Endothelial cell of umbilical vein (primary cell): ENCODE measurements around the gene OLA1. TPM values are rescaled to one million over a fixed set of nuclear protein-coding genes. Genes with fewer than 3 reads are reported as not detected.

ENCODE experiments used
- BruUV-seq: library from RNA; stranded (reverse); fragments of 400-500 nt; replicated peaks from 2 replicates; lab custom pipeline; 2021; lab: Mats Ljungman, UMichigan
- CTCF ChIA-PET: fragments of 300-600, 350-600 bp; sonication (Branson Sonifier 250); formaldehyde crosslinking; loops from one replicate; lab custom pipeline; 2021; ENCODE audit warnings: antibody characterized with exemption, inconsistent platforms; lab: Charles Lee
- POLR2A ChIA-PET: fragments of 300-600, 350-600 bp; sonication (Branson Sonifier 250); formaldehyde crosslinking; loops from one replicate; lab custom pipeline; 2021; ENCODE audit warnings: antibody characterized with exemption, inconsistent platforms; lab: Charles Lee
- DNase-seq: peaks from one replicate; pipeline ENCODE4 v3.0.0-alpha.2; 2011; ENCODE audit warnings: low read depth, low spot score
- FAIRE-seq: peaks from 2 replicates; lab custom pipeline; 2011; peaks lifted over from hg19 to GRCh38; lab: Jason Lieb, UNC
- H2AFZ ChIP-seq: 2 replicates; pipeline ENCODE4 v1.6.0; 2012; ENCODE audit warnings: low read depth, low read length, control low read depth, inconsistent platforms
- H3K27ac ChIP-seq: 2 replicates; pipeline ENCODE4 v1.5.1; 2011; ENCODE audit warnings: low read depth, mild to moderate bottlenecking, control low read depth, low read length, moderate library complexity; ENCODE audit not compliant: insufficient read depth
- H3K27me3 ChIP-seq, 2 experiments: 2 replicates each; pipeline versions ENCODE4 v1.6.0 to v1.6.1; 2011; ENCODE audit warnings: low read length in 2 of 2, mixed read lengths in 1 of 2; ENCODE audit not compliant: control insufficient read depth in 2 of 2, insufficient read depth in 2 of 2
- H3K36me3 ChIP-seq, 2 experiments: 2 replicates in 1 of 2; 3 replicates in 1 of 2; pipeline ENCODE4 v1.5.1; 2011; ENCODE audit warnings: low read length in 2 of 2, mild to moderate bottlenecking in 1 of 2, moderate library complexity in 1 of 2; ENCODE audit not compliant: control insufficient read depth in 2 of 2, insufficient read depth in 2 of 2; ENCODE audit errors: extremely low read depth in 1 of 2
- H3K4me1 ChIP-seq: 3 replicates; pipeline ENCODE4 v1.5.1; 2011; ENCODE audit warnings: mild to moderate bottlenecking, low read length; ENCODE audit not compliant: control insufficient read depth, insufficient read depth; ENCODE audit errors: extremely low read depth
- H3K4me2 ChIP-seq: 2 replicates; pipeline ENCODE4 v1.6.1; 2011; ENCODE audit warnings: low read length, control low read depth, mixed read lengths; ENCODE audit not compliant: insufficient read depth
- H3K4me3 ChIP-seq, 3 experiments: fragments of 200-600 bp in 1 of 3; sonication (generic), shearing (Covaris generic) in 1 of 3; replicated peaks in 1 of 3; 2 replicates each; pipeline ENCODE4 v1.5.1; 2011 to 2016; ENCODE audit warnings: control low read depth in 3 of 3, low read length in 3 of 3, mild to moderate bottlenecking in 2 of 3, inconsistent platforms in 1 of 3, low read depth in 1 of 3, moderate library complexity in 1 of 3; ENCODE audit not compliant: insufficient read depth in 1 of 3
- H3K79me2 ChIP-seq: 2 replicates; pipeline ENCODE4 v1.6.0; 2012; ENCODE audit warnings: low read length, inconsistent platforms; ENCODE audit not compliant: control insufficient read depth, insufficient read depth
- H3K9ac ChIP-seq: replicated peaks from 2 replicates; pipeline ENCODE3; 2011; ENCODE audit warnings: low read length, control low read depth; ENCODE audit not compliant: insufficient read depth; ENCODE audit errors: extremely low read depth
- H3K9me1 ChIP-seq: replicated peaks from 3 replicates; pipeline ENCODE4 v1.6.0; 2011; ENCODE audit warnings: mild to moderate bottlenecking, low read length; ENCODE audit not compliant: control insufficient read depth, insufficient read depth; ENCODE audit errors: extremely low read depth
- H3K9me3 ChIP-seq: replicated peaks from 2 replicates; pipeline ENCODE4 v1.5.1; 2012; ENCODE audit warnings: low read length, inconsistent platforms; ENCODE audit not compliant: control insufficient read depth, insufficient read depth
- H4K20me1 ChIP-seq: replicated peaks from 2 replicates; pipeline ENCODE3; 2011; ENCODE audit warnings: mild to moderate bottlenecking, low read length; ENCODE audit not compliant: control insufficient read depth, insufficient read depth; ENCODE audit errors: extremely low read depth
- EZH2 ChIP-seq: IDR thresholded peaks from 2 replicates; pipeline ENCODE4 v1.6.1; 2012; ENCODE audit warnings: borderline replicate concordance, low read depth, mild to moderate bottlenecking, moderate library complexity, low read length, inconsistent platforms; ENCODE audit not compliant: severe bottlenecking
- FOS ChIP-seq: IDR thresholded peaks from 2 replicates; pipeline ENCODE4 v1.6.1; 2011; ENCODE audit warnings: mild to moderate bottlenecking, low read length, moderate library complexity, borderline replicate concordance; ENCODE audit not compliant: insufficient read depth
- GATA2 ChIP-seq: IDR thresholded peaks from 2 replicates; pipeline ENCODE4 v1.7.0; 2011; ENCODE audit warnings: low read depth, mild to moderate bottlenecking, moderate library complexity, mixed read lengths, low read length; ENCODE audit not compliant: insufficient read length, insufficient read depth
- JUN ChIP-seq: IDR thresholded peaks from 2 replicates; pipeline ENCODE4 v1.6.1; 2011; ENCODE audit warnings: borderline replicate concordance, low read depth; ENCODE audit not compliant: insufficient read length, insufficient read depth
- MAX ChIP-seq: IDR thresholded peaks from 2 replicates; pipeline ENCODE4 v1.6.1; 2011; ENCODE audit not compliant: insufficient read depth, insufficient read length
- MYC ChIP-seq: IDR thresholded peaks from one replicate; pipeline ENCODE4 v1.6.1; 2011; ENCODE audit warnings: mild to moderate bottlenecking, low read depth, low read length
- POLR2A ChIP-seq: IDR thresholded peaks from 2 replicates; pipeline ENCODE4 v1.6.1; 2012; ENCODE audit warnings: low read depth, mild to moderate bottlenecking, control low read depth, low read length
- POLR2AphosphoS5 ChIP-seq: IDR thresholded peaks from 2 replicates; pipeline ENCODE4 v1.6.1; 2012; ENCODE audit warnings: low read depth, mild to moderate bottlenecking, control low read depth, low read length, moderate library complexity; ENCODE audit not compliant: insufficient read depth
- dilution Hi-C: fragments of 300-500 bp; cut with MboI; formaldehyde crosslinking; loops from one replicate; pipeline ENCODE4 v1.15.0; 2019; ENCODE audit warnings: low sequenced_read_pairs; ENCODE audit not compliant: extremely low pct_ligation_motif_present
- intact Hi-C: fragments of 100-400 bp; cut with micrococcal nuclease; formaldehyde crosslinking; loops from one replicate; pipeline ENCODE4 v1.10.0; 2022
- polyA plus RNA-seq, 4 experiments: library from polyadenylated mRNA; depleted of rRNA in 3 of 4; stranded (reverse) in 3 of 4; unstranded in 1 of 4; fragments of >200 nt; gene quantifications; 2 replicates each; pipeline versions ENCODE4 v1.2.1 to v1.2.3, GENCODE V29; 2011 to 2012; ENCODE audit warnings: missing spikeins in 1 of 4
- total RNA-seq: library from RNA; stranded (reverse); gene quantifications from 2 replicates; pipeline ENCODE4 v1.2.3, GENCODE V29; 2021

OLA1 gene
- total and polyA plus RNA-seq, 2 donors (not counting 3 experiments of a cell fraction or from before 2014, with no cell fraction given) = 30.6 to 93.9 TPM

- Histone ChIP-seq H3K27me3 (no peaks in the 10 kb centered on the region), H4K20me1 (no peaks in the 10 kb centered on the region), H2AFZ (no peak overlapping the region), H3K79me2 (no peaks in the 10 kb centered on the region), H3K4me3 (no peak overlapping the region), H3K4me2 (no peak overlapping the region), H3K9me1 (no peaks in the 10 kb centered on the region), H3K36me3 (peaks cover 0 to 3% of the 10 kb centered on the region in 2 experiments), H3K9me3 (no peaks in the 10 kb centered on the region), H3K4me1 (no peaks in the 10 kb centered on the region), H3K9ac (no peak overlapping the region), H3K27ac (no peak overlapping the region)
- POLR2A ChIA-PET = no interaction called here
- CTCF ChIA-PET = interaction anchor here (0.6 to 1.2 kb wide), 3 partner anchors 20 to 269 kb away, joined by 3 to 5 read pairs (median 4); no protein-coding TSS in a partner anchor
- intact Hi-C loops (no loop called here), dilution Hi-C loops (no loop called here)
- no peak for FAIRE-seq
- BruUV-seq = no TSS peak
- TF ChIP-seq MAX (no peak), POLR2A (no peak), GATA2 (no peak)
- DNase-seq = no peak
Observed at GRCh38 chr2:174072069-174072468, 176.3 kb downstream of the OLA1 start.

GRCh38 chr2:174071321-174071720 is 177.0 kb downstream of the OLA1 start:
- H2AFZ ChIP-seq = no peak overlapping the region
- H3K4me1 ChIP-seq = no peaks in the 10 kb centered on the region
- TF ChIP-seq EZH2 (no peak), POLR2AphosphoS5 (no peak), MYC (no peak), JUN (no peak), MAX (no peak), GATA2 (no peak), FOS (no peak)
- H3K79me2 ChIP-seq = no peaks in the 10 kb centered on the region
- peaks cover 0 to 3% of the 10 kb centered on the region in 2 experiments for H3K36me3 ChIP-seq
- H3K9me1 ChIP-seq = no peaks in the 10 kb centered on the region
- POLR2A ChIA-PET = no interaction called here
- H3K4me3 ChIP-seq = no peak overlapping the region
- dilution Hi-C loops (no loop called here), intact Hi-C loops (no loop called here)
- no peak for DNase-seq
- H3K27ac ChIP-seq = no peak overlapping the region
- no peak overlapping the region for H3K4me2 ChIP-seq
- H4K20me1 ChIP-seq = no peaks in the 10 kb centered on the region
- no peak for FAIRE-seq
- H3K9me3 ChIP-seq = no peaks in the 10 kb centered on the region
- CTCF ChIA-PET = interaction anchor here (1.0 kb wide), 1 partner anchor 17 kb away, joined by 3 read pairs; no protein-coding TSS in a partner anchor
- no peaks in the 10 kb centered on the region for H3K27me3 ChIP-seq
- BruUV-seq = no TSS peak
- H3K9ac ChIP-seq = no peak overlapping the region
